HepG2 (cell line): ENCODE results near the gene CTSZ. TPM values are rescaled to one million over a fixed set of nuclear protein-coding genes. Genes with fewer than 3 reads are reported as not detected.
A peak's percentile ranks its signal among the peaks of the same experiment; 100 is the strongest.

ENCODE experiments used
- ATRX ChIP-seq: sonication (generic); formaldehyde crosslinking; IDR thresholded peaks from 2 replicates; pipeline ENCODE4 v1.4.0; 2020; ENCODE audit warnings: missing genetic modification reagents, borderline replicate concordance
- FOSL2 ChIP-seq: sonication (generic); formaldehyde crosslinking; IDR thresholded peaks from 2 replicates; pipeline ENCODE4 v1.4.0; 2020; ENCODE audit warnings: missing genetic modification reagents
- GATAD1 ChIP-seq: IDR thresholded peaks from 2 replicates; pipeline ENCODE4 v1.6.1; 2016; ENCODE audit warnings: missing genetic modification reagents, missing compliant biosample characterization
- JUNB ChIP-seq: sonication (generic); formaldehyde crosslinking; IDR thresholded peaks from 2 replicates; pipeline ENCODE4 v1.8.0; 2022; ENCODE audit warnings: missing genetic modification reagents, mild to moderate bottlenecking, borderline replicate concordance
- NONO ChIP-seq, 2 experiments: fragments of 450-650 bp in 1 of 2; sonication (generic) in 1 of 2; formaldehyde crosslinking in 1 of 2; IDR thresholded peaks in 1 of 2; conservative IDR thresholded peaks in 1 of 2; 2 replicates each; pipeline versions ENCODE4 v1.6.1 to v1.8.0; 2017 to 2022; ENCODE audit warnings: mild to moderate bottlenecking in 1 of 2, missing genetic modification reagents in 1 of 2, moderate library complexity in 1 of 2
- RAD51 ChIP-seq: fragments of 450-650 bp; IDR thresholded peaks from 2 replicates; pipeline ENCODE4 v1.6.1; 2016; ENCODE audit warnings: borderline replicate concordance
- REL ChIP-seq: sonication (generic); formaldehyde crosslinking; conservative IDR thresholded peaks from 2 replicates; pipeline ENCODE4 v1.8.0; 2022; ENCODE audit warnings: mild to moderate bottlenecking, missing genetic modification reagents, moderate library complexity
- REST ChIP-seq, 2 experiments: IDR thresholded peaks; 2 replicates each; pipeline ENCODE4 v1.6.1; 2011 to 2012; ENCODE audit warnings: low read length in 2 of 2, borderline replicate concordance in 1 of 2, low read depth in 1 of 2, mild to moderate bottlenecking in 1 of 2, moderate library complexity in 1 of 2
- SETDB1 ChIP-seq: sonication (generic); formaldehyde crosslinking; IDR thresholded peaks from 2 replicates; pipeline ENCODE4 v1.5.1; 2020; ENCODE audit warnings: missing genetic modification reagents, mild to moderate bottlenecking, borderline replicate concordance
- SMAD1 ChIP-seq: sonication (generic); formaldehyde crosslinking; IDR thresholded peaks from 2 replicates; pipeline ENCODE4 v1.4.0; 2020; ENCODE audit warnings: missing genetic modification reagents, low read depth, mild to moderate bottlenecking, borderline replicate concordance
- SMAD9 ChIP-seq: sonication (generic); formaldehyde crosslinking; IDR thresholded peaks from 2 replicates; pipeline ENCODE4 v1.5.1; 2020; ENCODE audit warnings: mild to moderate bottlenecking, missing genetic modification reagents
- STAT5B ChIP-seq: sonication (generic); formaldehyde crosslinking; IDR thresholded peaks from 2 replicates; pipeline ENCODE4 v1.4.0; 2020; ENCODE audit warnings: missing genetic modification reagents
- SUZ12 ChIP-seq: fragments of 150-350 bp; IDR thresholded peaks from 2 replicates; pipeline ENCODE4 v1.6.1; 2014; ENCODE audit warnings: low read depth, low read length
- TAF1 ChIP-seq: sonication (generic); formaldehyde crosslinking; IDR thresholded peaks from 2 replicates; pipeline ENCODE4 v1.4.0; 2020; ENCODE audit warnings: missing genetic modification reagents
- TMF1 ChIP-seq: sonication (generic); formaldehyde crosslinking; IDR thresholded peaks from 2 replicates; pipeline ENCODE4 v1.8.1; 2022; ENCODE audit warnings: low read depth, missing genetic modification reagents
- ZBED4 ChIP-seq: sonication (generic); formaldehyde crosslinking; IDR thresholded peaks from 2 replicates; pipeline ENCODE4 v1.4.0; 2020; ENCODE audit warnings: missing genetic modification reagents, borderline replicate concordance
- ZFP41 ChIP-seq: sonication (generic); formaldehyde crosslinking; IDR thresholded peaks from 2 replicates; pipeline ENCODE4 v1.4.0; 2020; ENCODE audit warnings: mild to moderate bottlenecking, missing genetic modification reagents, borderline replicate concordance
- ZMYM3 ChIP-seq: sonication (generic); formaldehyde crosslinking; IDR thresholded peaks from 2 replicates; pipeline ENCODE4 v1.5.1; 2020; ENCODE audit warnings: mild to moderate bottlenecking, missing genetic modification reagents
- ZNF704 ChIP-seq: sonication (generic); formaldehyde crosslinking; IDR thresholded peaks from 2 replicates; pipeline ENCODE4 v1.8.1; 2023; ENCODE audit warnings: mild to moderate bottlenecking, inconsistent platforms, moderate library complexity, missing genetic modification reagents, borderline replicate concordance
- polyA plus RNA-seq, 8 experiments: library from polyadenylated mRNA; depleted of rRNA in 3 of 8; stranded (reverse) in 7 of 8; unstranded in 1 of 8; fragments of >200 nt; fragmentation: Illumina TruSeq in 4 of 8; extraction: Trizol in 4 of 8; gene quantifications; 2 replicates each; pipeline versions ENCODE4 v1.2.1 to v1.2.3, GENCODE V29; 2011 to 2016; ENCODE audit warnings: low read depth in 4 of 8, missing spikeins in 1 of 8, mixed read lengths in 1 of 8; ENCODE audit not compliant: insufficient read depth in 1 of 8
- total RNA-seq, 5 experiments: library from RNA; depleted of rRNA; stranded (reverse); fragments of >200 nt; fragmentation: Illumina TruSeq; extraction: Trizol; gene quantifications; 2 replicates each; pipeline ENCODE4 v1.2.3, GENCODE V29; 2016; ENCODE audit warnings: low read depth in 1 of 5

The CTSZ gene
- total and polyA plus RNA-seq, 2 of the 13 experiments (the other 11 are each of a cell fraction or from before 2014, with no cell fraction given) = 0.33 TPM; not detected in 1

- no peak for TF ChIP-seq ZBED4 (CRISPR knock-in tag)
- TF ChIP-seq ZMYM3 (CRISPR knock-in tag) = peak; percentile 89
- no peak for TF ChIP-seq ZNF704 (CRISPR knock-in tag)
- TF ChIP-seq FOSL2 (CRISPR knock-in tag) = peak; percentile 78
- no peak for TF ChIP-seq NONO (IDR thresholded peaks at IDR 0.05)
- peak; percentile 85 for TF ChIP-seq NONO (CRISPR knock-in tag; conservative IDR thresholded peaks at IDR 0.05)
- no peak for TF ChIP-seq ZFP41 (CRISPR knock-in tag)
- no peak for TF ChIP-seq SETDB1 (CRISPR knock-in tag)
- TF ChIP-seq SUZ12 = no peak
- no peak for TF ChIP-seq REL (CRISPR knock-in tag)
- TF ChIP-seq GATAD1 (CRISPR knock-in tag) = peak; percentile 36; the same call in 1 of the 2 replicates
- no peak for TF ChIP-seq RAD51
- TF ChIP-seq STAT5B (CRISPR knock-in tag) = 0 out of 2 replicates have a peak, but pooled peaks have one; percentile 65
- TF ChIP-seq REST (IDR thresholded peaks at IDR 0.05; ENCODE audit: borderline replicate concordance in 1 of 2, low read depth in 1 of 2, low read length in 2 of 2) = peak in 1 of 2 experiments; percentile 62; a peak in 2 of 4 replicates
- TF ChIP-seq TAF1 (CRISPR knock-in tag) = no peak
- TF ChIP-seq TMF1 (CRISPR knock-in tag) = peak; percentile 26; the same call in 1 of the 2 replicates
- TF ChIP-seq JUNB (CRISPR knock-in tag) = no peak; the same call in 1 of the 2 replicates
- TF ChIP-seq SMAD1 = no peak; the same call in 1 of the 2 replicates
- TF ChIP-seq SMAD9 = no peak
- TF ChIP-seq ATRX (CRISPR knock-in tag) = no peak
Measured at GRCh38 chr20:59015812-59016711, 9.0 kb upstream of the CTSZ start (continued).
